Endothelial cell of umbilical vein (primary cell): ENCODE results near the gene BCL2L2. TPM values are rescaled to one million over a fixed set of nuclear protein-coding genes. Genes with fewer than 3 reads are reported as not detected.

Experiments used
- BruUV-seq: library from RNA; stranded (reverse); fragments of 400-500 nt; replicated peaks from 2 replicates; lab custom pipeline; 2021; lab: Mats Ljungman, UMichigan
- CTCF ChIA-PET: fragments of 300-600, 350-600 bp; sonication (Branson Sonifier 250); formaldehyde crosslinking; loops from one replicate; lab custom pipeline; 2021; ENCODE audit warnings: antibody characterized with exemption, inconsistent platforms; lab: Charles Lee
- POLR2A ChIA-PET: fragments of 300-600, 350-600 bp; sonication (Branson Sonifier 250); formaldehyde crosslinking; loops from one replicate; lab custom pipeline; 2021; ENCODE audit warnings: antibody characterized with exemption, inconsistent platforms; lab: Charles Lee
- DNase-seq: peaks from one replicate; pipeline ENCODE4 v3.0.0-alpha.2; 2011; ENCODE audit warnings: low read depth, low spot score
- FAIRE-seq: peaks from 2 replicates; lab custom pipeline; 2011; peaks lifted over from hg19 to GRCh38; lab: Jason Lieb, UNC
- H2AFZ ChIP-seq: 2 replicates; pipeline ENCODE4 v1.6.0; 2012; ENCODE audit warnings: low read depth, low read length, control low read depth, inconsistent platforms
- H3K27ac ChIP-seq: 2 replicates; pipeline ENCODE4 v1.5.1; 2011; ENCODE audit warnings: low read depth, mild to moderate bottlenecking, control low read depth, low read length, moderate library complexity; ENCODE audit not compliant: insufficient read depth
- H3K27me3 ChIP-seq, 2 experiments: 2 replicates each; pipeline versions ENCODE4 v1.6.0 to v1.6.1; 2011; ENCODE audit warnings: low read length in 2 of 2, mixed read lengths in 1 of 2; ENCODE audit not compliant: control insufficient read depth in 2 of 2, insufficient read depth in 2 of 2
- H3K36me3 ChIP-seq, 2 experiments: 2 replicates in 1 of 2; 3 replicates in 1 of 2; pipeline ENCODE4 v1.5.1; 2011; ENCODE audit warnings: low read length in 2 of 2, mild to moderate bottlenecking in 1 of 2, moderate library complexity in 1 of 2; ENCODE audit not compliant: control insufficient read depth in 2 of 2, insufficient read depth in 2 of 2; ENCODE audit errors: extremely low read depth in 1 of 2
- H3K4me1 ChIP-seq: 3 replicates; pipeline ENCODE4 v1.5.1; 2011; ENCODE audit warnings: mild to moderate bottlenecking, low read length; ENCODE audit not compliant: control insufficient read depth, insufficient read depth; ENCODE audit errors: extremely low read depth
- H3K4me2 ChIP-seq: 2 replicates; pipeline ENCODE4 v1.6.1; 2011; ENCODE audit warnings: low read length, control low read depth, mixed read lengths; ENCODE audit not compliant: insufficient read depth
- H3K4me3 ChIP-seq, 3 experiments: fragments of 200-600 bp in 1 of 3; sonication (generic), shearing (Covaris generic) in 1 of 3; replicated peaks in 1 of 3; 2 replicates each; pipeline ENCODE4 v1.5.1; 2011 to 2016; ENCODE audit warnings: control low read depth in 3 of 3, low read length in 3 of 3, mild to moderate bottlenecking in 2 of 3, inconsistent platforms in 1 of 3, low read depth in 1 of 3, moderate library complexity in 1 of 3; ENCODE audit not compliant: insufficient read depth in 1 of 3
- H3K79me2 ChIP-seq: 2 replicates; pipeline ENCODE4 v1.6.0; 2012; ENCODE audit warnings: low read length, inconsistent platforms; ENCODE audit not compliant: control insufficient read depth, insufficient read depth
- H3K9ac ChIP-seq: replicated peaks from 2 replicates; pipeline ENCODE3; 2011; ENCODE audit warnings: low read length, control low read depth; ENCODE audit not compliant: insufficient read depth; ENCODE audit errors: extremely low read depth
- H3K9me1 ChIP-seq: replicated peaks from 3 replicates; pipeline ENCODE4 v1.6.0; 2011; ENCODE audit warnings: mild to moderate bottlenecking, low read length; ENCODE audit not compliant: control insufficient read depth, insufficient read depth; ENCODE audit errors: extremely low read depth
- H3K9me3 ChIP-seq: replicated peaks from 2 replicates; pipeline ENCODE4 v1.5.1; 2012; ENCODE audit warnings: low read length, inconsistent platforms; ENCODE audit not compliant: control insufficient read depth, insufficient read depth
- H4K20me1 ChIP-seq: replicated peaks from 2 replicates; pipeline ENCODE3; 2011; ENCODE audit warnings: mild to moderate bottlenecking, low read length; ENCODE audit not compliant: control insufficient read depth, insufficient read depth; ENCODE audit errors: extremely low read depth
- POLR2A ChIP-seq: IDR thresholded peaks from 2 replicates; pipeline ENCODE4 v1.6.1; 2012; ENCODE audit warnings: low read depth, mild to moderate bottlenecking, control low read depth, low read length
- POLR2AphosphoS5 ChIP-seq: IDR thresholded peaks from 2 replicates; pipeline ENCODE4 v1.6.1; 2012; ENCODE audit warnings: low read depth, mild to moderate bottlenecking, control low read depth, low read length, moderate library complexity; ENCODE audit not compliant: insufficient read depth
- dilution Hi-C: fragments of 300-500 bp; cut with MboI; formaldehyde crosslinking; loops from one replicate; pipeline ENCODE4 v1.15.0; 2019; ENCODE audit warnings: low sequenced_read_pairs; ENCODE audit not compliant: extremely low pct_ligation_motif_present
- intact Hi-C: fragments of 100-400 bp; cut with micrococcal nuclease; formaldehyde crosslinking; loops from one replicate; pipeline ENCODE4 v1.10.0; 2022
- polyA plus RNA-seq, 4 experiments: library from polyadenylated mRNA; depleted of rRNA in 3 of 4; stranded (reverse) in 3 of 4; unstranded in 1 of 4; fragments of >200 nt; gene quantifications; 2 replicates each; pipeline versions ENCODE4 v1.2.1 to v1.2.3, GENCODE V29; 2011 to 2012; ENCODE audit warnings: missing spikeins in 1 of 4
- total RNA-seq: library from RNA; stranded (reverse); gene quantifications from 2 replicates; pipeline ENCODE4 v1.2.3, GENCODE V29; 2021

BCL2L2 gene
- total and polyA plus RNA-seq, 2 donors (not counting 3 experiments of a cell fraction or from before 2014, with no cell fraction given), result 19.9 to 24.3 TPM

DNA sequence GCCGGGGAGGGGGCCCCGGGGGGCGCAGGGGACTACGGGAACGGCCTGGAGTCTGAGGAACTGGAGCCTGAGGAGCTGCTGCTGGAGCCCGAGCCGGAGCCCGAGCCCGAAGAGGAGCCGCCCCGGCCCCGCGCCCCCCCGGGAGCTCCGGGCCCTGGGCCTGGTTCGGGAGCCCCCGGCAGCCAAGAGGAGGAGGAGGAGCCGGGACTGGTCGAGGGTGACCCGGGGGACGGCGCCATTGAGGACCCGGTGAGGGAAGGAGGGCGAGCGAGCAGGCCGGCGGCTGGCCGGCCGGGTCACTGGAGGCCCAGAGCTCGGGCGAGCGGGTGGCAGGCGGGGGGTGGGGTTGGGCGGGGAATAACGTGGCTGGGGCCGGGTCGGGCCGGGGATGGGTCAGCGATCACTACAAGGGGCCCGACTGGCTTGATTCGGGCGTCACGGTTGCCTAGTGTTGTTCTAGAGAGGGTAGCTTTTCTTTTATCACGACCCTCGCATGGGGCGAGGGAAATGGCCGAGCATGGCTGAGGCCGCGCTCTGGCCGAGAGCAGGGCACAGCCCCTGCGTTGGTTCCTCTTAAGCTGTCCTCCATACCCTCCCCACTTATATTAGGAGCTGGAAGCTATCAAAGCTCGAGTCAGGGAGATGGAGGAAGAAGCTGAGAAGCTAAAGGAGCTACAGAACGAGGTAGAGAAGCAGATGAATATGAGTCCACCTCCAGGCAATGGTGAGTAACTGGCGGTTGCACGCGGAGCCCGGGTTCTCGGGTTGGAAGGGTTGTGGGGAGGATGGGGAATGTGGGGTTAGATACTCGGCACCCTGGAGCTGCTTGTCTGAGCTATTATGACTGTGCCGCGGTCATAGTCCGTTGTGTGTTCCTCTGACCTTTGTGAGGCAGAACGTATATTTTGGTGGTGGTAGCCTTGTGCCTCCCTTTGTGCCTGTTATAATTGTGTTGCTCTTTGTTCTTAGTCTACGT is 15.2 kb downstream of the BCL2L2 start:
- Histone ChIP-seq H4K20me1 (no peaks in the 10 kb centered on the region), H3K4me2 (peak overlapping the region; percentile 64), H3K4me1 (peaks cover 16% of the 10 kb centered on the region), H3K4me3 (peak overlapping the region; percentile 90 to 97 (median 95)), H3K27me3 (no peaks in the 10 kb centered on the region), H3K36me3 (peaks cover 12 to 15% of the 10 kb centered on the region in 2 experiments), H3K27ac (peak overlapping the region; percentile 77), H3K9ac (peak overlapping the region; percentile 96), H2AFZ (peak overlapping the region; percentile 14), H3K9me1 (no peaks in the 10 kb centered on the region), H3K79me2 (peaks cover 26% of the 10 kb centered on the region), H3K9me3 (no peaks in the 10 kb centered on the region)
- no TSS peak for BruUV-seq
- DNase-seq, result peak; percentile 50
- dilution Hi-C loops, result no loop called here
- intact Hi-C loops, result loop anchor here (1.0 to 2.0 kb wide), 5 partner anchors 16 to 227 kb away; partner anchors contain the start of genes ACIN1, BCL2L2, C14orf119 and HOMEZ
- FAIRE-seq, result peak; percentile 15
- ChIA-PET POLR2A (interaction anchor here (0.9 to 2.0 kb wide), 3 partner anchors 15 to 227 kb away, joined by 3 to 13 read pairs (median 6); partner anchors contain the start of genes ACIN1, BCL2L2 and C14orf119), CTCF (interaction anchor here (0.7 to 2.9 kb wide), 16 partner anchors 9 to 253 kb away, joined by 3 to 20 read pairs (median 3); partner anchors contain the start of genes BCL2L2, HOMEZ and PPP1R3E)
- peak; percentile 69 for TF ChIP-seq POLR2A
- no peak for TF ChIP-seq POLR2AphosphoS5
